H1 (cell line): ENCODE results near the gene PACS1. TPM values are rescaled to one million over a fixed set of nuclear protein-coding genes. Genes with fewer than 3 reads are reported as not detected.

Experiments
- EZH2 ChIP-seq: fragments of 200-600 bp; sonication (generic); IDR thresholded peaks from 2 replicates; pipeline ENCODE4 v1.7.1; 2012; ENCODE audit warnings: low read depth, mild to moderate bottlenecking, moderate library complexity, low read length, inconsistent platforms; ENCODE audit not compliant: severe bottlenecking
- SP1 ChIP-seq: IDR thresholded peaks from 2 replicates; pipeline ENCODE4 v1.6.1; 2011; ENCODE audit warnings: low read depth, low read length
- TAF1 ChIP-seq: IDR thresholded peaks from 2 replicates; pipeline ENCODE4 v1.6.1; 2011; ENCODE audit warnings: mild to moderate bottlenecking, low read depth, low read length
- polyA plus RNA-seq, 7 experiments: library from polyadenylated mRNA; depleted of rRNA in 3 of 7; stranded (reverse) in 5 of 7; unstranded in 2 of 7; fragments of >200 nt in 5 of 7; fragments of 200-250 nt in 2 of 7; gene quantifications; 1 replicate in 5 of 7; 2 replicates in 1 of 7; 4 replicates in 1 of 7; pipeline versions ENCODE4 v1.2.1 to v1.2.3, GENCODE V29; 2011 to 2013; ENCODE audit warnings: missing spikeins in 2 of 7, mixed read lengths in 2 of 7
- total RNA-seq: library from RNA; stranded (reverse); fragmentation: NEBNext Ultra II Directional; extraction: Animal tissue kit (Norgen Biotek cat#: 25700); gene quantifications from 2 replicates; pipeline ENCODE4 v1.2.1, GENCODE V29; 2021
- TF ChIP-seq, protein P1 (sequence below), 3 experiments: IDR thresholded peaks; 1 replicate in 2 of 3; 2 replicates in 1 of 3; pipeline versions ENCODE4 v1.5.1 to v1.6.1; 2011; ENCODE audit warnings: low read length in 3 of 3, mild to moderate bottlenecking in 3 of 3, inconsistent platforms in 2 of 3, low read depth in 1 of 3, moderate library complexity in 1 of 3; ENCODE audit not compliant: insufficient read depth in 1 of 3; ENCODE audit errors: control extremely low read depth in 1 of 3

The PACS1 gene
- total and polyA plus RNA-seq, 2 of the 8 experiments (the other 6 are each of a cell fraction or from before 2014, with no cell fraction given): 11.5 to 36.0 TPM

DNA sequence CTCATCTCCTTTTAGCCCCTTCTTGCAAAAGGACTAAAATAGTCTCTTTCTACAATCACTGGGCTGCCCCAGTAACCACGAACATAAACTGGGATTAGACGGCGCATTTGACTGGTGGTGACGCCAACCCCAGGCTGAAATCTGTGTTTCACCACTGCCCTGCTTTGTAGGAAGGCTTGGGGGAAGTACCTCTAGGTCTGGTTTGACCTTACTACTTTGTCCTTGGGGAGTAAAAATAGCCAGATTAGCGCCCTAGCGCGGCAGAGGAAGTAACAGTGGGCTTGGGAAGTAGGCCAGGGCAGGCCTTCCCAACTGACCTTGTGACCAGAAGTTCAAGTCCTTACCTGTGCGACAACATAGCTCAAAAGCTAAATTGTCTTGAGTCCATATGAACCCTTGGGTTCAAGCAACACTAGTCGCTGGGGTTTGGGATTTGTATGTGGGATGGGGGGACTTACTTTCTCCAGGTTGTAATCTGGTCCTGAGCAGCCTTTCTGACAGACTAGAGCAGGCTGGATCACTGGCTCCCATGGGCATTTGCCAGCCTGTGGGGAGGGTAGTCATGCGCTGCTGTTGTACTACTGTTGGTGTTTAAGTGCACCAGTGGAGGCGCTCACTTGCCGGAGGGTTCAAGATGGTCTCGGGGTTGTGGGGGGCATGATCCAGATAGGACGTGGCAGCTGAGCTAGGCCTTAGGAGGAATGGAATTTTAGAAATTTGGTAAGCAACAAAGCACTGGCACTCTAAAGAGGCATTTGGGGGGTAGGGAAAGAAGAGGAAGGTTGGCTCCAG is 953 bp upstream of the PACS1 start (continued):
- TF ChIP-seq, protein P1, sequence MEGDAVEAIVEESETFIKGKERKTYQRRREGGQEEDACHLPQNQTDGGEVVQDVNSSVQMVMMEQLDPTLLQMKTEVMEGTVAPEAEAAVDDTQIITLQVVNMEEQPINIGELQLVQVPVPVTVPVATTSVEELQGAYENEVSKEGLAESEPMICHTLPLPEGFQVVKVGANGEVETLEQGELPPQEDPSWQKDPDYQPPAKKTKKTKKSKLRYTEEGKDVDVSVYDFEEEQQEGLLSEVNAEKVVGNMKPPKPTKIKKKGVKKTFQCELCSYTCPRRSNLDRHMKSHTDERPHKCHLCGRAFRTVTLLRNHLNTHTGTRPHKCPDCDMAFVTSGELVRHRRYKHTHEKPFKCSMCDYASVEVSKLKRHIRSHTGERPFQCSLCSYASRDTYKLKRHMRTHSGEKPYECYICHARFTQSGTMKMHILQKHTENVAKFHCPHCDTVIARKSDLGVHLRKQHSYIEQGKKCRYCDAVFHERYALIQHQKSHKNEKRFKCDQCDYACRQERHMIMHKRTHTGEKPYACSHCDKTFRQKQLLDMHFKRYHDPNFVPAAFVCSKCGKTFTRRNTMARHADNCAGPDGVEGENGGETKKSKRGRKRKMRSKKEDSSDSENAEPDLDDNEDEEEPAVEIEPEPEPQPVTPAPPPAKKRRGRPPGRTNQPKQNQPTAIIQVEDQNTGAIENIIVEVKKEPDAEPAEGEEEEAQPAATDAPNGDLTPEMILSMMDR (IDR thresholded peaks at IDR 0.05; ENCODE audit: control extremely low read depth in 1 of 3, insufficient read depth in 1 of 3, low read depth in 1 of 3, low read length in 3 of 3): peak; percentile 21 to 39 (median 38); a peak in 3 of 4 replicates
- TF ChIP-seq EZH2 (peak; percentile 40), TAF1 (peak; percentile 46; the same call in 1 of the 2 replicates), SP1 (0 out of 2 replicates have a peak, but pooled peaks have one; percentile 36)
